ENCODE measurements around the gene PDZRN3.

The PDZRN3 gene

DNA sequence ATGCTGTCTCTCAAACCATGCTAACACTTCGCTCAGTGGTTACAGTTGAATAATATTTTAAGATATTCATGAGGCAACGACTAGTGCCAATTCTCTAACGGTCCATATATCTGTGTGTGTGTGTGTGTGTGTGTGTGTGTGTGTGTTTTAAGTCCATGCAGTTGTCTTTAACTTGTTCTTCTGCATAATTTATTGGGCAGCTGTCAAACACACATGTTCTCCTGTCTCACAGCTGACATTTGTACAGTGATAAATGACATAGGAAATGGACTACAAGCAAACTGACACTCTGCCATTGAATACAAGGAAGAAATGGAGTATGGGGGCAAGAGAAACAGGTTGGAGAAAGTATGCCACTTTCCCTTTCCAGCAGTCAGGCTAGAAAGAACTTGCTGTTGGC lies 172.0 kb downstream of the PDZRN3 start:
- DNase-seq (ENCODE audit: low spot score) = no peak

DNA sequence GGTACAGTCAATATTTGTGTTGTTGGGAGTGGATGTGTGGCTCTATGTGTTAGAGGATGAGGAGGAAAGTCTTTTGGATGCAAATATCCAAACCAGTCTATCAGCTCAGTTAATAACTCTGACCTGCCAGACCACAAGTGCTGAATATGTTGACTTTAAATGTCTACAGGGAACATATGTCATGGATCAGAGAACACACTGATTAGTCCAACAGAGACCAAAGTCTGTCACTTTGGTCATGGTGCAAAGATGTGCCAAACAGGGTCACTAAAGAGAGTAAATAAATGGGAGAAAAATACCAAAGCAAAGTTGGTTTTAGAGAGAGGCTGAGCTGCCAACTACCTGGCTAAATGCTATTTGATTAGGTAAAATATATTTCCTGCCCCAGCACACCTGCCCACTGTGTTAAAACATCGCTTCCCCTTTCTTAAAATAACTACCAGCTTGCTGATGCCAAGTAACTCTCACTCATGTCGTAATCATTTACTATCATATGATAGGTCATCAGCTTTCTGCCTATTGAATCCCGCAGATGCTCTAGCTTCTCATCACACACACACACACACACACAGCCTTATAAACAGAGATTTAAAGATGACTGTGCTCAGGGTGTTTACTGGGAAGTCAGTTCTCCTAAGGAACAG lies 173.3 kb downstream of the PDZRN3 start:
- no peak for DNase-seq (ENCODE audit: low spot score)

- no peak for DNase-seq (ENCODE audit: low spot score)
Observed at GRCh38 chr3:73449774-73450173, 175.0 kb downstream of the PDZRN3 start.

DNA sequence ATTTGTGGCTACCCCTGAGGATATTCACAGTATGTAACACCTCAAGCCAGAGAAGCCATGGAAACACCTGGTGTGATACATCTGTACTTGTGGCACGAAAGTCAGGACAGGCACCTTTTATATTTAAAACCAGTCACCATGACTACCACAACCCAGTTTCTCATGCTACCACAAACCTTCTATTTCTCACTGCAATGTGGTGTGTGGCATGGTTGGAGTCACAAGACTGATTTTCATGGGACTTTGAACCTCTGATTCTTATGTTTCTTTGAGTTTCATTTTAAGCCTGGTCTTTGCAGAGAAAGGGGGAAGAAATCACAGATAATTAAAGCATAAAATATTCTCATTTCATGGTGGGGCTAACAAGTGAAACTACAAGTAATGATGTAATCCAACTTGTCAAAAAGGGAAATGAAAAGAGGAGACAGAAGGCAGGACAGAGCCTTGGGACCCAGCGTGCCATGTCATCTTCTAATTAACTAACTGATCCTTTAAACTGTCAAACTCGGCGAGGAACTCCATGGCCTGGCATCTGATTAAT lies 175.9 kb downstream of the PDZRN3 start:
- DNase-seq (ENCODE audit: low spot score) = no peak

GRCh38 chr3:73448041-73448440 lies 176.7 kb downstream of the PDZRN3 start:
- no peak for DNase-seq (ENCODE audit: low spot score)

GRCh38 chr3:73447111-73447510 lies 177.6 kb downstream of the PDZRN3 start:
- no peak for DNase-seq (ENCODE audit: low spot score)

DNA sequence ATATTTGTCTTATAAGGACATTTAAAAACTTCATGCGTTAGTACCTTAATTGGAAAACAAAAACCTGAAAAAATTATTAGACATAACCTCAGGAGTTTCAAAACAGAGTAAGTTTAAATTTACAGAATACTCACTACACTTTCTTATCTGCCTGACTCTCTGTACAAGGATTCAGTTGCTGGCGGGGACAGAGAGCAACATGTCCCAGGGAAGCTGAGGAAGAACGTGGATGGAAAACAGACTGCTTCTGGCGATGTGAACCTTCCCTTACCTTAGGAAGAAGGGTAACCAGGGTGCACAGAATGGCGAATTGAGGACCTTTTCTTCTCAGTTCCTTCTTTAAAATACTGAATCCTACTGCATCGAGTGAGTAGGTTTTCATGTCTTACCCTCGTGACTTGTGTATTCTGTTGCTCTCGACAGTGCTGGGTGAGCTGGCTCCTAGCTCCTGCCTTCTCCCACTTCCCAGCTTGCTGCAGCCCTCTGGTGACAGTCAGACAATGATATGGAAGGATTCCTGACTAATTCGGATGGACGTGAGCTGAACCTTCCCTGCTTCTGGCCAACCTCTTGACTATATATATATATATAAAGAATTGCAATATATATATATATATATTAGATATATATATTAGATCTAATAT lies 178.2 kb downstream of the PDZRN3 start:
- no peak for DNase-seq (ENCODE audit: low spot score)

DNA sequence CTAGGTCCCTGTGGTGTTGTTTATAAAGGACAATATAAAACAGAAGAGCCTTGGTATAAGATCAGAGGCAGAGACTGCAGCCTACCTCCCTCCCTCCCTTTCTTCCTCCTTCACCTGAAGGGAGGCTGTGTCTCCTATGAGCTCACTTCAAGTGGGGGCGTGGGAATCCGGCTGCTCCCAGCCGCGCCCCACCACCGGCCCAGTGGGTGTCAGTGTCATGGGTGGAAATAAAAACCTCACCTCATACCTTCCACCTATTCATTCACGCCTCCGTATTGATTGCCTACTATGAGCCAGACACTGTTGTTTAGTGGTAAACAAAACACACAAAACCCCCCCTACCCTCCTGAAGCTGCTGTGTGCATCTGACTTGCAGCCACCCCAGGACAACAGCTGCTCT lies 181.9 kb downstream of the PDZRN3 start:
- DNase-seq (ENCODE audit: low spot score) = no peak

DNA sequence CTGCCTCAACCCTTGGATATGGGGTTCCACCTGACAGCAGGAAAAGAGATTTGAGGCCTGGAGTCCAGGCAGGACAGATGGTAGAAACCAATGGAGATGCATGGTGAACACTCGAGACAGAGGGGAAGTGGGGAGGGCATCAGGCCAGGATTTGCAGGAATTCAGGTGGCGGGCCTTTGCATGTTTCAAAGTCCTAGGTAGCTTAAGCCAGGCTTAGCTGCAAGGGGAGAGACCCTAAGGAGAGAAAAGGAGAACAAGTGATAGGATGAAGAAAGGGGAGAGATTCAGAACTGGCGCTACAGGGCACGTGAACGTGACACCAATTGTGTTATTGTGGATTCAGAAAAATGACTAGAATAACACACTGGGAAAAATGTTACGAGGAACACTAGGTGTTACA lies 182.6 kb downstream of the PDZRN3 start:
- DNase-seq (ENCODE audit: low spot score) = no peak

DNA sequence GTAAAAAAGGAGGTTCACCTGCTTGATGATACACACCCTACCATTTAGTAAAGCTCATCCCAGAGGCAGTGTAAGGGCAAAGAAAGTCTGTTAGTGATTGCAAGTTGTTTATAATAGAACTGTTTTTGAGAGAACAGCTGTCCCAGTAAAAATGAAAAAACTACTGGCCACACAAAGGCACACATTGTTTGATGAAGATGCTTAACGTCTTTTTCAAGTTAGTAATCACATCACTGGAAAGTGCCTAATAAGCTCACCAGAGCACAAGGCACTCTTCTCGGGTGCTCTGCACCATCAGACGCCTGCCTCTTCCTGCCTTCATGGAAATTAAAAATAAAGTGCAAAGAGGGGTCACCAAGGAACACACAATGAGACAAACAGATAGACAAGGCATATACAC lies 186.9 kb downstream of the PDZRN3 start:
- no peak for DNase-seq (ENCODE audit: low spot score)

GRCh38 chr3:73435055-73435454 lies 189.7 kb downstream of the PDZRN3 start:
- DNase-seq (ENCODE audit: low spot score) = no peak

DNA sequence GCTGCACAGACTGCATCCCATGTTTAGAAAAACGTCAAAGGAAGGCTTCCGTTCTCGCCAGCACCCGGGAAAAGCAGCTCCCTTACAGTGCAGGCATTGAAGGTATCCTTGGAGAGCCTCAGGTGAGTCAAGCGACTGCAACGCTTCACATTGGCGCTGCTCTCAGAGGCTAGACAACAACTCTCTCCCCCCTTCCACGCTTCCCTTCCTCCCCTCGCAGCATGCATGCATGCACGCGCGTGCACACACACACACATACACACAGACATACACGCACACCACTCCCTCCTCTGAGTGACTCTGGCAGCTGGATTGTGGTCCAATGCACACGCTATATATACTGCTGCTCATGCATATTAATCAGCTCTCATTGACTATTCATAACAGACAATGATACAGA lies 191.1 kb downstream of the PDZRN3 start:
- no peak for DNase-seq (ENCODE audit: low spot score)

GRCh38 chr3:73433079-73433478 lies 191.7 kb downstream of the PDZRN3 start:
- no peak for DNase-seq (ENCODE audit: low spot score)

- no peak for DNase-seq (ENCODE audit: low spot score)
Observed at GRCh38 chr3:73432706-73433032, 192.1 kb downstream of the PDZRN3 start.

DNA sequence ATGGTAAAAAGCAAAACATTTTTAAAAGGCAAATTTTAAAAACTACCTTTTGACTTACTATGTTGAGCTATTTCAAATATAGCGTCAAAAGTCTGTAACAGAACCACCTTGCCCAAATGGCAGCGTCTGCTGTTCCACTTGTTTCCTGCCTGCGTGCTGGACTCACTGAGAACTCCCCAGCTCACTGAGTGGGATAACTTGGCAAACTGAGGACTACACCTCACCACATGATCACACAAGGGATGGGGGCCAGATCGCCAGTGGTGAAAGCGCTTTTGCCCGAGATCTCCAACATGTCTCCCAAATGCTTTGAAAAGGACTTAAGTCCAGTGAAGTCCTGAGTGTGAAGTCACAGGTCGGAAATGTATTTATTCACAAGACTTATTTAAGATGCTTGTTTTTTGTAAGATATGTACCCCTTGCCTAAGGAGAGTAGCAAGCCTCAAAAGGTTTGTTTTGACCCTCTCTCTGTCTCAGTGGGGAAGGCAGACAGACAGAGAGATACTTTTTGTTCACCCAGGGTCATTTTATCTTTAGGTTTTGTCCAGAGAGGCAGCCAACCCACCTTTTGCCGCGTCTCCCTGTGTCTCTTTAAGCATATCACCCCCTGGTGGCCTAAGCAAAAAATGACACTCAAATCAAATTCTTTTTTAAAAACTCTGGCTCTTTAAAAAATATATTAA lies 192.6 kb downstream of the PDZRN3 start:
- DNase-seq (ENCODE audit: low spot score) = no peak

DNA sequence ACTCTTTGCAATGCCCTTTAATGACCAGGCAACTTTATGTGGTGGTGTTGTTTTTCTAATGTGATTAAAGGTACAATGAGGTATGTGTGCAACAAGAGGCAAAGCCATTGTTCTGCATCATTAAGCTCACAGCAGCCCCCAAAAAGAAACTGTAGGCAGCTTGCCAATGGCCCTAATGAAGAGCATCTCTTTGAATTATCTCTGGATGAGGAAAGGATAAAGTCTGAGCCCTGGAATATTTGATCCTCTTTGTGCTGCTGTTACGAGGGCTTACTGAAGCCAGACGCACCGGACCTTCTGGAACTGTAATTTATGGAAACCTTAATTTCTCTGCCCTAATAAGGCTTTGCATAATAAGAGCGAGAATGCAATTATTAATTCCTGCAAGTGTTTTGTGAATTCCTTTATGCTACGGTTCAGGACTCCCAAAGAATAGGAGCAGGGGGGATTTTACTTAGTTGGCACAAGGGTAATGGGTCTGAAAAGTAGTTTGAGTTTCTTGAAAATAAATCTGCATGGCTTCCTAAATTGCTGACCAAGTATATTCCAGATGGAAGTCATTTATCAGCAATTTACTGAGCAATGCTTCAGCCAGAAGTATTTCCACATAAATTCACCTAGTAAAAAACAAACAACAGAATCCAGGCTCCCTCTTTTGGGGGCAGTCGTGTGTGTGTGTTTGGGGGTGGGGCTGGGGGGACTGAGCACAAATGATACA lies 193.4 kb downstream of the PDZRN3 start:
- DNase-seq (ENCODE audit: low spot score) = no peak

GRCh38 chr3:73427048-73427706 lies 197.6 kb downstream of the PDZRN3 start:
- no peak for DNase-seq (ENCODE audit: low spot score)

DNA sequence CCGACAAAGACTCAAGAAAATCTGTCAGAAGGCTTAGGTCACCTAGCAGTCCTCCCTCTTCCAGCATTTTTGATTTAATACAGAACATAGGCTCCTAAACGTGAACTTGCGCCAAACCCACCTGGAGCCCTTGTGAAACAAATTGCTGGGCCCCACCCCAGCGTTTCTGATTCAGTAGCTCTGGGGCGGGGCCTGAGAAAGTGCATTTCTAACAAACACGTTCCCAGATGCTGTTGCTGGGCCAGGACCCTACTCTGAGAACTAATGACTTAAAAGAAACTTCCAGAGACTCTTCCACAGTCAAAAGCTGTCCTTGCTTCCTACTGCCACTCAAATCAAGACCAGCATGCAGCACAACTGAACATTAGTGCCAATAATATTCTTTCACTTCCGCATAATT lies 198.1 kb downstream of the PDZRN3 start:
- DNase-seq (ENCODE audit: low spot score) = no peak

- DNase-seq (ENCODE audit: low spot score) = no peak
Observed at GRCh38 chr3:73423116-73423515, 201.6 kb downstream of the PDZRN3 start.

GRCh38 chr3:73422571-73422970 lies 202.2 kb downstream of the PDZRN3 start:
- DNase-seq (ENCODE audit: low spot score) = no peak

DNA sequence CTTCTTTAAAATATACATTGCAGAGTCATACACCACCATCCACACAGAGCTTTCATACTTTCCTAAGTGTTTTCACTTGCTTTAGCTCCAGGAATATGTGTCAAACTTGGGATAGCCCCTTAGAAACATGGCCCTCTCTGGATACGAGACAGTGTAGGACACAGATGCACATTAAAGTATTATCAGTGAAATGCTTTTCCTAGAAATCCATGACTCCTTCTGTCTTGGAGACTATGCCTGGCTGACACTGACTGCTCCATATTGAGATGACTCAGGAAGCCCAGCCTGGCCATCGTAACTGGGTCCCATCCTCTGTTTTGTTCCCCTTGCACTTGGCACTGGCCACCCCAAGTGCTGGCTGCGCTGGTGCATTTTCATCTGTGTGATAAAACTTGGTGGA lies 204.8 kb downstream of the PDZRN3 start:
- DNase-seq (ENCODE audit: low spot score) = no peak

- DNase-seq (ENCODE audit: low spot score) = no peak
Observed at GRCh38 chr3:73419179-73419803, 205.4 kb downstream of the PDZRN3 start.

Measured in CD4-positive, alpha-beta T cell treated with Interleukin-6 at 100 ng/mL for 8 hours (primary cell).